Lower leg skin (tissue), 3 donors: ENCODE results near the gene SNRNP40.

Source experiments
- POLR2A ChIP-seq, 2 donors: fragments of 450-650 bp; IDR thresholded peaks; one replicate each; pipeline ENCODE4 v1.6.1; 2016 to 2017; ENCODE audit warnings: antibody characterized with exemption in 2 of 2, mild to moderate bottlenecking in 1 of 2, moderate library complexity in 1 of 2
- TF ChIP-seq, protein P1 (sequence below), 3 donors: fragments of 450-650 bp; IDR thresholded peaks; one replicate each; pipeline ENCODE4 v1.5.1; 2016; ENCODE audit warnings: antibody characterized with exemption in 3 of 3, mild to moderate bottlenecking in 3 of 3, moderate library complexity in 2 of 3

DNA sequence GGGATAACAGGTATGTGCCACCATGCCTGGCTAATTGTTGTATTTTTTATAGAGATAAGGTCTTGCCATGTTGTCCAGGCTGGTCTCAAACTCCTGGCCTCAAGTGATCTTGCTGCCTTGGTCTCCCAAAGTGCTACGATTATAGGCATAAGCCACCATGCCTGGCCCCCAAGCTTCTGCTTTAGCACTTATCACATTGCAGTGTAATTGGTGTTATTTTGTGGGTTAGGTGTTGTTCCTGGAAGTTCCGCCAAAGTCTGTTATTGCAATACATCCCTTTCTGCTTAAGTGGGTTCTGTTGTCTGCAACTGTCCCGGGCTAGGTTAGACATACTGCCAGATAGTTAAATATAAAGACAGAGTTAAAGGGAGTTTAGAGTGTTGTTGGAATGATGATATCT lies 3.6 kb upstream of the SNRNP40 start:
- TF ChIP-seq, protein P1, sequence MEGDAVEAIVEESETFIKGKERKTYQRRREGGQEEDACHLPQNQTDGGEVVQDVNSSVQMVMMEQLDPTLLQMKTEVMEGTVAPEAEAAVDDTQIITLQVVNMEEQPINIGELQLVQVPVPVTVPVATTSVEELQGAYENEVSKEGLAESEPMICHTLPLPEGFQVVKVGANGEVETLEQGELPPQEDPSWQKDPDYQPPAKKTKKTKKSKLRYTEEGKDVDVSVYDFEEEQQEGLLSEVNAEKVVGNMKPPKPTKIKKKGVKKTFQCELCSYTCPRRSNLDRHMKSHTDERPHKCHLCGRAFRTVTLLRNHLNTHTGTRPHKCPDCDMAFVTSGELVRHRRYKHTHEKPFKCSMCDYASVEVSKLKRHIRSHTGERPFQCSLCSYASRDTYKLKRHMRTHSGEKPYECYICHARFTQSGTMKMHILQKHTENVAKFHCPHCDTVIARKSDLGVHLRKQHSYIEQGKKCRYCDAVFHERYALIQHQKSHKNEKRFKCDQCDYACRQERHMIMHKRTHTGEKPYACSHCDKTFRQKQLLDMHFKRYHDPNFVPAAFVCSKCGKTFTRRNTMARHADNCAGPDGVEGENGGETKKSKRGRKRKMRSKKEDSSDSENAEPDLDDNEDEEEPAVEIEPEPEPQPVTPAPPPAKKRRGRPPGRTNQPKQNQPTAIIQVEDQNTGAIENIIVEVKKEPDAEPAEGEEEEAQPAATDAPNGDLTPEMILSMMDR (IDR thresholded peaks at IDR 0.05) = no peak
- TF ChIP-seq POLR2A (IDR thresholded peaks at IDR 0.05) = no peak
